ENCODE results near the gene PODXL2. TPM values are rescaled to one million over a fixed set of nuclear protein-coding genes. Genes with fewer than 3 reads are reported as not detected.

Gene PODXL2
- total RNA-seq, 1 donor from 2014 or later, result 14.5 TPM

DNA sequence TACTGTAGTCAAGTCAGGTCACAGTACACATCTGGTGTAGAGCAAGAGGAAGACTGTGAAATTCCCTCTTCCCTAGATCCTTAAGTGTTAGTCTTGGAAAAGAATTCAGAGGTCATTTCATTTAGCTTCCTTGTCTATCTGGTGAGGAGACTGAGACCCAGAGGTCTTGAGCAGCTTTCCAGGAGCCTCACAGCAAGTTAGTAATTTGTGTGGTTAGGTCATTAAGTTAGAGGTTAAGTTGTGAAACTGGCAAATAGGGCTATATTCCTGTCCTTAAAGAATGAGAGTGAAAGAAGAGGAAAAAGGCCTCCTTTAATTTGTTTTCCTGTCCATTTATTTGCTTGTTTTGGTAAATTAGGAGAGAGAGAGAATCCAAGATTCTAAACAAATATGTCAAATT, 9.0 kb downstream of the PODXL2 start:
- DNase-seq (ENCODE audit: low read depth) (no peak), FAIRE-seq (no peak)
- peaks cover 5% of the 10 kb centered on the region for H3K27me3 Mint-ChIP-seq (ENCODE audit: low read depth, unreplicated experiment)

DNA sequence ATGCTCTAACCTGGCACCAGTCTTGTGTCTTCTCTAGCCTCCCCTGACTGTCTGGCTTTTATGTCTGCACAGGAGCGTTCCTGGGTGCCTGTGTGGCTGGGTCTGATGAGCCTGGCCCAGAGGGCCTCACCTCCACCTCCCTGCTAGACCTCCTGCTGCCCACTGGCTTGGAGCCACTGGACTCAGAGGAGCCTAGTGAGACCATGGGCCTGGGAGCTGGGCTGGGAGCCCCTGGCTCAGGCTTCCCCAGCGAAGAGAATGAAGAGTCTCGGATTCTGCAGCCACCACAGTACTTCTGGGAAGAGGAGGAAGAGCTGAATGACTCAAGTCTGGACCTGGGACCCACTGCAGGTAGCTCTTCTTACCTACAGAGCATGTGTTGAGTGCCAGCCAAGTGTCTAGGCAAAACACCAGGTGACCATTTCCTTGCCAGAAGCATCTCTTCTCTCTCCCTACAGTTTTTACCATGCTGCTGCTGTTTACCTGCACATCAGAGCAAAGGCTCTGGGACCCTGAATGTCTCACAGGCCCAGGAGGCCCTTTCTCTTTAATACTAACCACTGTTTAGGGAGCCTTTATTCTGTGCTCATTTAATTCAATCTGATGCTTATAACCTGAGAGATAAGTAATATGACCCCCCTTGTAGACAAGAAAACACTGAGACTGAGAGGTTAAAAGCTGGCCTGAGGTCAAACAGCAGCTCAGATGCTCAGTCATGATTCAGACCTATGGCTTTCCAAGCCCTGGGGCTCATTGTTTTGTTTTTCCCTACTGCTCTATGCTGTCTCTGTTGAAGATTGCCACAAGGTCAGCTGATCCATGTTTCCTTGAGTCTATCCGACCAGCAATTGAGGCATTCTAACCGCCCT, 10.4 kb downstream of the PODXL2 start:
- Histone ChIP-seq H3K4me2 (ENCODE audit: low read length) (peak overlapping the region; percentile 3), H3K4me3 (ENCODE audit: insufficient read depth, low read depth, low read length) (no peak overlapping the region), H2AFZ (ENCODE audit: low read depth, low read length) (no peak overlapping the region), H3K79me2 (ENCODE audit: insufficient read depth, low read length) (no peaks in the 10 kb centered on the region), H3K27ac (ENCODE audit: low read depth, low read length) (no peak overlapping the region), H3K36me3 (ENCODE audit: insufficient read depth, low read length) (no peaks in the 10 kb centered on the region), H3K4me1 (ENCODE audit: insufficient read depth, low read length) (peaks cover 10% of the 10 kb centered on the region), H3K9ac (ENCODE audit: low read length) (no peak overlapping the region), H4K20me1 (ENCODE audit: insufficient read depth, low read length) (no peaks in the 10 kb centered on the region), H3K27me3 (ENCODE audit: insufficient read depth, low read length) (no peaks in the 10 kb centered on the region), H3K9me3 (ENCODE audit: insufficient read depth, low read depth, low read length) (no peaks in the 10 kb centered on the region)
- H3K4me1 Mint-ChIP-seq (ENCODE audit: low read depth, unreplicated experiment), result peaks cover 30% of the 10 kb centered on the region
- no peaks in the 10 kb centered on the region for H3K36me3 Mint-ChIP-seq (ENCODE audit: low read depth, unreplicated experiment)
- H3K27ac Mint-ChIP-seq (ENCODE audit: unreplicated experiment), result peak overlapping the region; percentile 42
- DNase-seq (ENCODE audit: low read depth), result peak; percentile 18
- peaks cover 2% of the 10 kb centered on the region for H3K27me3 Mint-ChIP-seq (ENCODE audit: low read depth, unreplicated experiment)
- no peak for TF ChIP-seq EZH2 (IDR thresholded peaks at IDR 0.05; ENCODE audit: insufficient read depth, low read length)
- TF ChIP-seq, protein P1, sequence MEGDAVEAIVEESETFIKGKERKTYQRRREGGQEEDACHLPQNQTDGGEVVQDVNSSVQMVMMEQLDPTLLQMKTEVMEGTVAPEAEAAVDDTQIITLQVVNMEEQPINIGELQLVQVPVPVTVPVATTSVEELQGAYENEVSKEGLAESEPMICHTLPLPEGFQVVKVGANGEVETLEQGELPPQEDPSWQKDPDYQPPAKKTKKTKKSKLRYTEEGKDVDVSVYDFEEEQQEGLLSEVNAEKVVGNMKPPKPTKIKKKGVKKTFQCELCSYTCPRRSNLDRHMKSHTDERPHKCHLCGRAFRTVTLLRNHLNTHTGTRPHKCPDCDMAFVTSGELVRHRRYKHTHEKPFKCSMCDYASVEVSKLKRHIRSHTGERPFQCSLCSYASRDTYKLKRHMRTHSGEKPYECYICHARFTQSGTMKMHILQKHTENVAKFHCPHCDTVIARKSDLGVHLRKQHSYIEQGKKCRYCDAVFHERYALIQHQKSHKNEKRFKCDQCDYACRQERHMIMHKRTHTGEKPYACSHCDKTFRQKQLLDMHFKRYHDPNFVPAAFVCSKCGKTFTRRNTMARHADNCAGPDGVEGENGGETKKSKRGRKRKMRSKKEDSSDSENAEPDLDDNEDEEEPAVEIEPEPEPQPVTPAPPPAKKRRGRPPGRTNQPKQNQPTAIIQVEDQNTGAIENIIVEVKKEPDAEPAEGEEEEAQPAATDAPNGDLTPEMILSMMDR (IDR thresholded peaks at IDR 0.05; ENCODE audit: insufficient read depth, low read depth, low read length), result no peak
- no peaks in the 10 kb centered on the region for H3K9me3 Mint-ChIP-seq (ENCODE audit: unreplicated experiment)
- no peak for FAIRE-seq
- H3K4me3 Mint-ChIP-seq (ENCODE audit: unreplicated experiment), result peak overlapping the region; percentile 41

More for the DNA sequence above, 9.0 kb downstream of the PODXL2 start:
- no peaks in the 10 kb centered on the region for H3K9me3 ChIP-seq (ENCODE audit: insufficient read depth, low read depth, low read length)
- H4K20me1 ChIP-seq (ENCODE audit: insufficient read depth, low read length), result no peaks in the 10 kb centered on the region
- H2AFZ ChIP-seq (ENCODE audit: low read depth, low read length), result no peak overlapping the region
- no peak overlapping the region for H3K4me2 ChIP-seq (ENCODE audit: low read length)
- H3K27ac ChIP-seq (ENCODE audit: low read depth, low read length), result no peak overlapping the region
- Mint-ChIP-seq H3K4me1 (ENCODE audit: low read depth, unreplicated experiment) (peaks cover 30% of the 10 kb centered on the region), H3K36me3 (ENCODE audit: low read depth, unreplicated experiment) (no peaks in the 10 kb centered on the region), H3K4me3 (ENCODE audit: unreplicated experiment) (no peak overlapping the region), H3K27ac (ENCODE audit: unreplicated experiment) (peak overlapping the region; percentile 71), H3K9me3 (ENCODE audit: unreplicated experiment) (no peaks in the 10 kb centered on the region)
- H3K9ac ChIP-seq (ENCODE audit: low read length), result no peak overlapping the region
- peaks cover 10% of the 10 kb centered on the region for H3K4me1 ChIP-seq (ENCODE audit: insufficient read depth, low read length)
- H3K36me3 ChIP-seq (ENCODE audit: insufficient read depth, low read length), result no peaks in the 10 kb centered on the region
- H3K4me3 ChIP-seq (ENCODE audit: insufficient read depth, low read depth, low read length), result no peak overlapping the region
- no peaks in the 10 kb centered on the region for H3K27me3 ChIP-seq (ENCODE audit: insufficient read depth, low read length)
- TF ChIP-seq, protein P1 (IDR thresholded peaks at IDR 0.05; ENCODE audit: insufficient read depth, low read depth, low read length), result no peak
- TF ChIP-seq EZH2 (IDR thresholded peaks at IDR 0.05; ENCODE audit: insufficient read depth, low read length), result no peak
- H3K79me2 ChIP-seq (ENCODE audit: insufficient read depth, low read length), result no peaks in the 10 kb centered on the region

DNA sequence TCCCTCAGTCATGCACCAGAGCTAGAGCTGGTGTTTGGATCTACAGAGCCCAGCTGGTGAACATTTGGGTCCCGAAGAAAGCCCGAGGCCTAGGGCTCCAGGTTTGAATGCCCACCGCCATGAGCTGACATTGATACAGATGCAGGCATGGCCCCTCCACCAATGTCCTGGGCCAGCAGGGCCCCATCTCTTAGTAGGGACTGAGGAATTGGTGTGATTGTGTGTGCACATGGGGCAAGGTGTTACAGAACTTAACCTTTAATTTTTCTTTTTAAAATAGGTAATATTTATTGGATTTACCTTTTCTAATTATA, 11.0 kb downstream of the PODXL2 start:
- Mint-ChIP-seq H3K9me3 (ENCODE audit: unreplicated experiment) (no peaks in the 10 kb centered on the region), H3K36me3 (ENCODE audit: low read depth, unreplicated experiment) (no peaks in the 10 kb centered on the region), H3K27me3 (ENCODE audit: low read depth, unreplicated experiment) (peaks cover 4% of the 10 kb centered on the region), H3K27ac (ENCODE audit: unreplicated experiment) (peak overlapping the region; percentile 42), H3K4me3 (ENCODE audit: unreplicated experiment) (no peak overlapping the region), H3K4me1 (ENCODE audit: low read depth, unreplicated experiment) (peaks cover 28% of the 10 kb centered on the region)
- TF ChIP-seq EZH2 (IDR thresholded peaks at IDR 0.05; ENCODE audit: insufficient read depth, low read length), result no peak
- TF ChIP-seq, protein P1 (IDR thresholded peaks at IDR 0.05; ENCODE audit: insufficient read depth, low read depth, low read length), result no peak
- Histone ChIP-seq H3K9me3 (ENCODE audit: insufficient read depth, low read depth, low read length) (no peaks in the 10 kb centered on the region), H3K79me2 (ENCODE audit: insufficient read depth, low read length) (no peaks in the 10 kb centered on the region), H3K27me3 (ENCODE audit: insufficient read depth, low read length) (no peaks in the 10 kb centered on the region), H3K27ac (ENCODE audit: low read depth, low read length) (no peak overlapping the region), H3K4me3 (ENCODE audit: insufficient read depth, low read depth, low read length) (no peak overlapping the region), H4K20me1 (ENCODE audit: insufficient read depth, low read length) (no peaks in the 10 kb centered on the region), H3K4me1 (ENCODE audit: insufficient read depth, low read length) (peaks cover 10% of the 10 kb centered on the region), H3K9ac (ENCODE audit: low read length) (no peak overlapping the region), H3K36me3 (ENCODE audit: insufficient read depth, low read length) (no peaks in the 10 kb centered on the region), H2AFZ (ENCODE audit: low read depth, low read length) (no peak overlapping the region), H3K4me2 (ENCODE audit: low read length) (peak overlapping the region; percentile 3)
- no peak for DNase-seq (ENCODE audit: low read depth)
- FAIRE-seq, result no peak

Measured in astrocyte (in vitro differentiated cells and primary cell).